ENCODE results near the gene SPOCK1.
"Not testable (repeated sequence)": the region's sequence is repeated elsewhere in the genome, so short reads cannot be mapped to it uniquely, and the experiment has no call there.

Gene SPOCK1

GRCh38 chr5:136998854-136999357 is 500.2 kb downstream of the SPOCK1 start:
- in situ Hi-C loops (cut with MboI; ENCODE audit: low sequenced_read_pairs): no loop called here

- in situ Hi-C loops (cut with MboI; ENCODE audit: low sequenced_read_pairs): no loop called here
These were observed 505.0 kb downstream of the SPOCK1 start for GRCh38 chr5:136994154-136994553.

- in situ Hi-C loops (cut with MboI; ENCODE audit: low sequenced_read_pairs): no loop called here
These were observed 506.2 kb downstream of the SPOCK1 start for GRCh38 chr5:136992796-136993489.

GRCh38 chr5:136985785-136986475 is 513.2 kb downstream of the SPOCK1 start:
- in situ Hi-C loops (cut with MboI; ENCODE audit: low sequenced_read_pairs): no loop called here

- in situ Hi-C loops (cut with MboI; ENCODE audit: low sequenced_read_pairs): no loop called here
These were observed 514.2 kb downstream of the SPOCK1 start for GRCh38 chr5:136984772-136985446.

- in situ Hi-C loops (cut with MboI; ENCODE audit: low sequenced_read_pairs): no loop called here
These were observed 517.2 kb downstream of the SPOCK1 start for GRCh38 chr5:136981936-136982335.

GRCh38 chr5:136979131-136979530 is 520.0 kb downstream of the SPOCK1 start:
- in situ Hi-C loops (cut with MboI; ENCODE audit: low sequenced_read_pairs): no loop called here

GRCh38 chr5:136963504-136963903 is 535.6 kb downstream of the SPOCK1 start:
- in situ Hi-C loops (cut with MboI; ENCODE audit: low sequenced_read_pairs): no loop called here

GRCh38 chr5:136957428-136957827 is 541.7 kb downstream of the SPOCK1 start:
- in situ Hi-C loops (cut with MboI; ENCODE audit: low sequenced_read_pairs): no loop called here

- in situ Hi-C loops (cut with MboI; ENCODE audit: low sequenced_read_pairs): not testable (repeated sequence)
These were observed 545.0 kb downstream of the SPOCK1 start for GRCh38 chr5:136954142-136954541.

- in situ Hi-C loops (cut with MboI; ENCODE audit: low sequenced_read_pairs): not testable (repeated sequence)
These were observed 545.6 kb downstream of the SPOCK1 start for GRCh38 chr5:136953346-136954069.

GRCh38 chr5:136927571-136927970 is 571.6 kb downstream of the SPOCK1 start:
- in situ Hi-C loops (cut with MboI; ENCODE audit: low sequenced_read_pairs): no loop called here

- in situ Hi-C loops (cut with MboI; ENCODE audit: low sequenced_read_pairs): no loop called here
These were observed 573.1 kb downstream of the SPOCK1 start for GRCh38 chr5:136926073-136926472.

Measured in HL-60/S4 treated with phorbol 12-myristate 13-acetate at 8.2 ng/mL for 4 days and 3 days (cell line).